Coronary artery (tissue), 2 donors: ENCODE results near the gene DET1.
"Not testable (repeated sequence)": the region's sequence is repeated elsewhere in the genome, so short reads cannot be mapped to it uniquely, and the experiment has no call there.

ENCODE experiments used
- DNase-seq: peaks from one replicate; pipeline ENCODE4 v3.0.0-alpha.2; 2017; ENCODE audit warnings: low spot score
- H3K27ac ChIP-seq, 2 donors: fragments of 200-600 bp; sonication (generic); one replicate each; pipeline ENCODE4 v1.5.1; 2016 to 2019
- H3K4me3 ChIP-seq: fragments of 200-600 bp; sonication (generic); 2 replicates; pipeline ENCODE4 v1.5.1; 2016; ENCODE audit warnings: mild to moderate bottlenecking, moderate library complexity
- CTCF ChIP-seq: fragments of 200-600 bp; sonication (generic); IDR thresholded peaks from one replicate; pipeline ENCODE4 v1.5.1; 2019; ENCODE audit warnings: antibody characterized with exemption

The DET1 gene

GRCh38 chr15:88525418-88525817 lies 21.1 kb downstream of the DET1 start:
- no peak for DNase-seq
- no peak overlapping the region for H3K27ac ChIP-seq
- H3K4me3 ChIP-seq: no peak overlapping the region
- no peak for TF ChIP-seq CTCF

- not testable (repeated sequence) for DNase-seq, H3K4me3 ChIP-seq, H3K27ac ChIP-seq
Measured at GRCh38 chr15:88524094-88524493, 22.4 kb downstream of the DET1 start.

- H3K4me3 ChIP-seq: no peak overlapping the region
- no peak for DNase-seq
- TF ChIP-seq CTCF: no peak
- H3K27ac ChIP-seq: no peak overlapping the region
Measured at GRCh38 chr15:88518903-88519302, 27.6 kb downstream of the DET1 start.

- DNase-seq: no peak
- Histone ChIP-seq H3K4me3 (no peak overlapping the region), H3K27ac (no peak overlapping the region)
- TF ChIP-seq CTCF: no peak
Measured at GRCh38 chr15:88513195-88513594, 33.3 kb downstream of the DET1 start.

- Histone ChIP-seq H3K4me3 (no peak overlapping the region), H3K27ac (no peak overlapping the region)
- no peak for DNase-seq
- TF ChIP-seq CTCF: no peak
Measured at GRCh38 chr15:88512601-88513000, 33.9 kb downstream of the DET1 start.

GRCh38 chr15:88512078-88512477 lies 34.4 kb downstream of the DET1 start:
- Histone ChIP-seq H3K4me3 (no peak overlapping the region), H3K27ac (no peak overlapping the region)
- no peak for DNase-seq
- TF ChIP-seq CTCF: no peak

GRCh38 chr15:88511161-88511560 lies 35.3 kb downstream of the DET1 start:
- TF ChIP-seq CTCF: no peak
- Histone ChIP-seq H3K4me3 (no peak overlapping the region), H3K27ac (no peak overlapping the region)
- DNase-seq: no peak

- Histone ChIP-seq H3K4me3 (no peak overlapping the region), H3K27ac (no peak overlapping the region)
- TF ChIP-seq CTCF: no peak
- DNase-seq: no peak
Measured at GRCh38 chr15:88509964-88510363, 36.5 kb downstream of the DET1 start.
